Measurements from ENCODE around the gene SUPT3H.
"Not testable (repeated sequence)": the region's sequence is repeated elsewhere in the genome, so short reads cannot be mapped to it uniquely, and the experiment has no call there.

The SUPT3H gene

GRCh38 chr6:45326698-45327417, 50.9 kb downstream of the SUPT3H start:
- DNase-seq, result no peak

GRCh38 chr6:45323656-45324224, 54.0 kb downstream of the SUPT3H start:
- no peak for DNase-seq

- DNase-seq, result no peak
Observed at GRCh38 chr6:45320349-45320748, 57.4 kb downstream of the SUPT3H start.

GRCh38 chr6:45314146-45314545, 63.6 kb downstream of the SUPT3H start:
- no peak for DNase-seq

GRCh38 chr6:45310118-45310788, 67.5 kb downstream of the SUPT3H start:
- no peak for DNase-seq

GRCh38 chr6:45305546-45305945, 72.2 kb downstream of the SUPT3H start:
- no peak for DNase-seq

GRCh38 chr6:45302832-45303231, 74.9 kb downstream of the SUPT3H start:
- DNase-seq, result no peak

- DNase-seq, result no peak
Observed at GRCh38 chr6:45301348-45302142, 76.2 kb downstream of the SUPT3H start.

GRCh38 chr6:45300736-45301135, 77.0 kb downstream of the SUPT3H start:
- DNase-seq, result no peak

GRCh38 chr6:45299096-45299581, 78.6 kb downstream of the SUPT3H start:
- no peak for DNase-seq

GRCh38 chr6:45297320-45297719, 80.4 kb downstream of the SUPT3H start:
- DNase-seq, result no peak

- not testable (repeated sequence) for DNase-seq
Observed at GRCh38 chr6:45294065-45294701, 83.6 kb downstream of the SUPT3H start.

- no peak for DNase-seq
Observed at GRCh38 chr6:45293306-45293705, 84.4 kb downstream of the SUPT3H start.

GRCh38 chr6:45289751-45290514, 87.8 kb downstream of the SUPT3H start:
- DNase-seq, result no peak

GRCh38 chr6:45286707-45287106, 91.0 kb downstream of the SUPT3H start:
- not testable (repeated sequence) for DNase-seq

GRCh38 chr6:45278367-45278766, 99.4 kb downstream of the SUPT3H start:
- DNase-seq, result no peak

GRCh38 chr6:45277741-45278140, 100.0 kb downstream of the SUPT3H start:
- DNase-seq, result not testable (repeated sequence)

GRCh38 chr6:45275358-45275757, 102.4 kb downstream of the SUPT3H start:
- DNase-seq, result no peak

GRCh38 chr6:45272626-45273025, 105.1 kb downstream of the SUPT3H start:
- no peak for DNase-seq

GRCh38 chr6:45265246-45265645, 112.5 kb downstream of the SUPT3H start:
- DNase-seq, result no peak
